Common myeloid progenitor, CD34-positive (primary cell): ENCODE data around the gene PAX4.
"Not testable (repeated sequence)": the region's sequence is repeated elsewhere in the genome, so short reads cannot be mapped to it uniquely, and the experiment has no call there.

Source experiments
- CTCF ChIA-PET: fragments of 350-600 bp; sonication (Branson Sonifier 250); formaldehyde crosslinking; loops from one replicate; lab custom pipeline; 2021; ENCODE audit warnings: antibody characterized with exemption; lab: Charles Lee
- POLR2A ChIA-PET: fragments of 350-600 bp; sonication (Branson Sonifier 250); formaldehyde crosslinking; loops from one replicate; lab custom pipeline; 2021; ENCODE audit warnings: antibody characterized with exemption; lab: Charles Lee
- DNase-seq, 3 donors: peaks; one replicate each; pipeline versions ENCODE4 v3.0.0 to v3.0.0-alpha.2; 2013
- H3K27ac ChIP-seq, 2 experiments: 1 replicate in 1 of 2; 2 replicates in 1 of 2; pipeline ENCODE4 v1.7.0; 2013; ENCODE audit warnings: inconsistent platforms in 2 of 2, low read length in 2 of 2, mild to moderate bottlenecking in 2 of 2, low read depth in 1 of 2, moderate library complexity in 1 of 2; ENCODE audit not compliant: severe bottlenecking in 2 of 2, insufficient read depth in 1 of 2, poor library complexity in 1 of 2
- H3K27me3 ChIP-seq, 5 experiments: replicated peaks in 2 of 5; 1 replicate in 3 of 5; 2 replicates in 2 of 5; pipeline versions ENCODE4 v1.6.1 to v1.7.0; 2013; ENCODE audit warnings: low read length in 4 of 5, mild to moderate bottlenecking in 2 of 5, moderate library complexity in 2 of 5, inconsistent platforms in 1 of 5; ENCODE audit not compliant: insufficient read depth in 5 of 5, control insufficient read depth in 4 of 5
- H3K36me3 ChIP-seq, 4 experiments: 1 replicate in 2 of 4; 2 replicates in 2 of 4; pipeline versions ENCODE4 v1.6.1 to v1.7.0; 2013; ENCODE audit warnings: low read length in 3 of 4, control low read depth in 1 of 4, mild to moderate bottlenecking in 1 of 4; ENCODE audit not compliant: control insufficient read depth in 4 of 4, insufficient read depth in 4 of 4
- H3K4me1 ChIP-seq, 4 experiments: 1 replicate in 3 of 4; 2 replicates in 1 of 4; pipeline versions ENCODE4 v1.6.1 to v1.7.1; 2013; ENCODE audit warnings: low read length in 3 of 4, mild to moderate bottlenecking in 3 of 4, control low read depth in 1 of 4, inconsistent platforms in 1 of 4, moderate library complexity in 1 of 4; ENCODE audit not compliant: control insufficient read depth in 4 of 4, insufficient read depth in 4 of 4; ENCODE audit errors: control extremely low read depth in 1 of 4
- H3K4me3 ChIP-seq, 7 experiments: 1 replicate in 4 of 7; 2 replicates in 3 of 7; pipeline versions ENCODE4 v1.5.1 to v1.7.0; 2013; ENCODE audit warnings: mild to moderate bottlenecking in 7 of 7, low read length in 6 of 7, moderate library complexity in 6 of 7, inconsistent platforms in 2 of 7, low read depth in 2 of 7, control low read depth in 1 of 7; ENCODE audit not compliant: insufficient read depth in 4 of 7, control insufficient read depth in 1 of 7; ENCODE audit errors: extremely low read depth in 1 of 7
- H3K9me3 ChIP-seq, 5 experiments: 1 replicate in 4 of 5; 2 replicates in 1 of 5; pipeline versions ENCODE4 v1.6.1 to v1.7.1; 2013; ENCODE audit warnings: low read length in 4 of 5, mild to moderate bottlenecking in 2 of 5, inconsistent platforms in 1 of 5, low read depth in 1 of 5, moderate library complexity in 1 of 5; ENCODE audit not compliant: control insufficient read depth in 4 of 5, insufficient read depth in 2 of 5; ENCODE audit errors: control extremely low read depth in 1 of 5
- WGBS: methylation state at CpG from one replicate; pipeline ENCODE4 v1.1.5; 2013; ENCODE audit not compliant: insufficient coverage; 5-methylcytosine and 5-hydroxymethylcytosine counted together

Gene PAX4

DNA sequence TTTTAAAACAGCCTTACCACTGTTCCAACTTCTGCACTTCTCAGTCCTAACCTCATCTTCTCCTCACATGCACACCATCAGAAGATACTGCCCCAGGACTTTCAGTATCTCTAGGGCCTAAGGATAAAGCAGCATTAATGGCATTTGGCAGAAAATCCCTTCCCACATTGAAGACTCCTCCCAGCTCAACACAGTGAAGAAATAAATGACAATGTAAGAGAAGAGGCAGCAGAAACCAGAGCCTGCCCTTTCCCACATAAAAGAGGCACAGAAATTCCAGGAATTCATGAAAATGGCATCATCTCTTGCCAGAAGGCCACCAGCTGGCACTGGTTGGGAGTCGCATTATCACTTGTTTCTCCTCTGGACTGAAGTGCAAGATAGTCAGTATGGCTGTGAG lies 36.2 kb downstream of the PAX4 start:
- CTCF ChIA-PET, result no interaction called here
- POLR2A ChIA-PET, result no interaction called here

DNA sequence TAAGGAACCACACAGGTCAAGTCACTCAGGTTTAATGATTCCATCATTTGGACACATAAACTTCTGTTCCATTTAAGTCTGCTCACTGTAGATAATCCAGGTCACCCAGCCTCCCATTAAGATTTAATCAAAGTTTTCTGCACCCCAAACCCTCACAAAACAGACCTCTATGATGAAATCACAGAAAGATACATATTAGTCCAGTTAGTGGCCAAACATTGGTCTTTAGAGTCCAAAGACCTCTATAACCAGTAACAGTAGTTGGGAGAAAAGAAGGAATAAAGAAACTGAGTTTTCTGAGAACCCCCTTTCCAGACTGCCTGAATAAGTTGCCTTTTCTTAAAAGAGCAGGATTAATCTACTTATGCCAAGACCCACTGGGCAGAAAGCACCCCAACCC lies 37.3 kb downstream of the PAX4 start:
- peaks cover 6 to 45% (median 33%) of the 10 kb centered on the region in 4 experiments for H3K36me3 ChIP-seq
- H3K9me3 ChIP-seq, result no peaks in the 10 kb centered on the region
- no peak overlapping the region for H3K4me3 ChIP-seq
- DNase-seq, result no peak
- ChIA-PET POLR2A (no interaction called here), CTCF (no interaction called here)
- H3K4me1 ChIP-seq, result peaks cover 5 to 20% (median 18%) of the 10 kb centered on the region in 4 experiments
- no peaks in the 10 kb centered on the region for H3K27me3 ChIP-seq
- no peak overlapping the region for H3K27ac ChIP-seq

More for the DNA sequence above, 36.2 kb downstream of the PAX4 start:
- peaks cover 5 to 25% (median 21%) of the 10 kb centered on the region in 4 experiments for H3K4me1 ChIP-seq
- 100% methylated on average over 1 of the region's 1 CpG for WGBS
- peaks cover 6 to 45% (median 33%) of the 10 kb centered on the region in 4 experiments for H3K36me3 ChIP-seq
- no peaks in the 10 kb centered on the region for H3K9me3 ChIP-seq
- no peaks in the 10 kb centered on the region for H3K27me3 ChIP-seq
- no peak overlapping the region for H3K4me3 ChIP-seq
- no peak overlapping the region for H3K27ac ChIP-seq
- DNase-seq, result no peak

- peaks cover 6 to 45% (median 33%) of the 10 kb centered on the region in 4 experiments for H3K36me3 ChIP-seq
- H3K27ac ChIP-seq, result no peak overlapping the region
- DNase-seq, result no peak
- POLR2A ChIA-PET, result no interaction called here
- H3K9me3 ChIP-seq, result no peaks in the 10 kb centered on the region
- CTCF ChIA-PET, result no interaction called here
- H3K27me3 ChIP-seq, result no peaks in the 10 kb centered on the region
- no peak overlapping the region for H3K4me3 ChIP-seq
- H3K4me1 ChIP-seq, result peaks cover 3 to 6% (median 4%) of the 10 kb centered on the region in 4 experiments
- WGBS, result 100% methylated on average over 2 of the region's 4 CpGs
These were observed 39.1 kb downstream of the PAX4 start for GRCh38 chr7:127578711-127579275.

DNA sequence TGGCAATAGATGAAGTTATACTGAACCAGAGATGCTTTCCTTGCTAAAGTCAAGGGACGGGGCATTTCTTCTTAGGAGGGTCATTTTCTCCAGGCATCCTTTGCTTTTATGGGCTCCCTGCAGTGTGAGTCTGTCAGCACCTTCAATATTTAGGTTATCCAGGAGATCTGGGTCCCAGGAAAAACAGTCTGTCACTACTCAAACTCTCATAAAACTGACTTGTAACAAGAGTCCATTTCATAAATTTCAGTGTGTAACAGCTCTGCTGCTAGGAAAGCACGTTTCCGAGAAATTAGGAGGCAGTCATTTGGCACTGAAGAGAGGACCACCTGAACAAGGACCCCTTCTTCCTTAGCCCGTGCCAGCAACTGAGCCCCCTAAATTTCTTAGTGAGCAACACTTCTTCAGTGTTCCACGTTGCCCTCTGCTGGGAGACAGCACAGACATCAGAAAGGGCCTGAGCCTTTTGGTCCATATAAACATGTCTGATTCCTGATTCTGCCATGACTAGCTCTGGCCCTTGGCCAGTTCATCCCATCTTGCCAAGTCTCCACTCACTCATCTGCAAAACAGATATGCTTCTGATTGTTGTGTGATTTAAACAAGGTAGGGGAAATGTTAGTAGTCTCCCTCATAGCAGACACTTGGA lies 39.8 kb downstream of the PAX4 start:
- ChIA-PET POLR2A (no interaction called here), CTCF (interaction anchor here (1.1 kb wide), 1 partner anchor 9 kb away, joined by 3 read pairs; no protein-coding TSS in a partner anchor)
- Histone ChIP-seq H3K27ac (no peak overlapping the region), H3K36me3 (peaks cover 6 to 42% (median 30%) of the 10 kb centered on the region in 4 experiments), H3K27me3 (no peaks in the 10 kb centered on the region), H3K9me3 (no peaks in the 10 kb centered on the region), H3K4me3 (no peak overlapping the region), H3K4me1 (no peaks in the 10 kb centered on the region)
- no peak for DNase-seq
- WGBS, result 89% methylated on average over 5 of the region's 5 CpGs

DNA sequence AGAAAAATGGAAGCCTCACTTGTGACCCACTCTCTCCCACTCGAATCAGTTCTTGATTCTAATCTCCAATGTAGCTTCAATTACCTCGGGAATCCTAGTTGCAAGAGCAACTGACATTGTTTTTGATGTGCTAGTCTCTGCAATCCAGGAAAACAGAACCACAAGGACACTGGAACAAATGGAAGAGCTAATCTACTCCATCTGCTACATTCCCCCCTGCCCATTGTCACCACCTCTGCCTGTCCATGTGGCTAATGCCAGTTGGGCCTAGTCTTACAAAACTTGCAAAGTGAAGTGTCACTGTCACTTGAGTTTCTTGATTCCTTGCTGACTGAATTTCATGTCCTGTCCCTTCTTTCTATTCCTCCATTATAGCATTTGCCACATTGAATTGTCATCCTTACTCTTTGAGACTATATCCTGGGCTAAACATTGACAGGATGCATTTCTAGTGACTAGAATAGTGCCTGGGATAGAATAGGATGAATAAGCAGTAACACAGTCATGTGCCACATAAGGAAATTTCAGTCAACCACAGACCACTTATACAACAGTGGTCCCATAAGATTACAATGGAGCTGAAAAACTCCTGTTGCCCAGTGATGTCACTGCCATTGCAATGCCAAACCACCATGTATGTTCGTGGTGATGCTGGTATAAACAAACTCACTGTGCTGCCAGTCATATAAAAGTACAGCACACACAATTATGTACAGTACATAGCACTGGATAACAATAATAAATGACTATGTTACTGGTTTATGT lies 46.0 kb downstream of the PAX4 start:
- Histone ChIP-seq H3K36me3 (no peaks in the 10 kb centered on the region), H3K4me3 (no peak overlapping the region), H3K27me3 (no peaks in the 10 kb centered on the region), H3K9me3 (no peaks in the 10 kb centered on the region), H3K27ac (no peak overlapping the region), H3K4me1 (no peaks in the 10 kb centered on the region)
- 92% methylated on average over 2 of the region's 3 CpGs for WGBS
- ChIA-PET POLR2A (no interaction called here), CTCF (interaction anchor here (0.6 kb wide), 1 partner anchor 229 kb away, joined by 3 read pairs; no protein-coding TSS in a partner anchor)
- peak in 2 of 3 donors; percentile 44 to 63 for DNase-seq

GRCh38 chr7:127568034-127568433 lies 49.9 kb downstream of the PAX4 start:
- H3K9me3 ChIP-seq, H3K4me1 ChIP-seq, H3K27me3 ChIP-seq, CTCF ChIA-PET, H3K4me3 ChIP-seq, DNase-seq, H3K27ac ChIP-seq, H3K36me3 ChIP-seq, POLR2A ChIA-PET: not testable (repeated sequence)
- no CpG with 5 or more reads among the region's 3 CpGs for WGBS

- POLR2A ChIA-PET, result no interaction called here
- CTCF ChIA-PET, result no interaction called here
- peaks cover 0 to 5% (median 3%) of the 10 kb centered on the region in 5 experiments for H3K9me3 ChIP-seq
- no peak overlapping the region for H3K4me3 ChIP-seq
- no peaks in the 10 kb centered on the region for H3K4me1 ChIP-seq
- no peaks in the 10 kb centered on the region for H3K36me3 ChIP-seq
- 94% methylated on average over 2 of the region's 3 CpGs for WGBS
- H3K27me3 ChIP-seq, result no peaks in the 10 kb centered on the region
- H3K27ac ChIP-seq, result no peak overlapping the region
- DNase-seq, result no peak
These were observed 51.7 kb downstream of the PAX4 start for GRCh38 chr7:127566242-127566641.
